HEK293 (cell line): ENCODE measurements around the gene GNG7.

ENCODE experiments used
- CTCF ChIA-PET: fragments of 350-600 bp; formaldehyde crosslinking; extraction: SDS; loops from one replicate; lab custom pipeline; 2021; ENCODE audit warnings: antibody characterized with exemption; lab: Yijun Ruan, JAX
- POLR2A ChIA-PET: fragments of 300-600 bp; formaldehyde crosslinking; extraction: SDS; loops from one replicate; lab custom pipeline; 2020; ENCODE audit warnings: antibody characterized with exemption, inconsistent platforms; lab: Yijun Ruan, JAX
- H3K27ac ChIP-seq: fragments of 200-500 bp; sonication (Bioruptor generic); 2 replicates; pipeline ENCODE4 v1.5.1; 2014; ENCODE audit warnings: low read depth, low read length, control low read depth, inconsistent platforms; ENCODE audit errors: extremely low read depth
- H3K36me3 ChIP-seq, 2 experiments: fragments of 200-500 bp in 1 of 2; sonication (Bioruptor generic) in 1 of 2; 1 replicate in 1 of 2; 2 replicates in 1 of 2; pipeline ENCODE4 v1.5.1; 2014 to 2017; ENCODE audit warnings: inconsistent platforms in 2 of 2, low read length in 2 of 2; ENCODE audit not compliant: control insufficient read depth in 2 of 2, insufficient read depth in 1 of 2
- H3K4me1 ChIP-seq: fragments of 200-500 bp; sonication (Bioruptor generic); 2 replicates; pipeline ENCODE4 v1.5.1; 2014; ENCODE audit warnings: mild to moderate bottlenecking, low read length, inconsistent platforms; ENCODE audit not compliant: control insufficient read depth, insufficient read depth
- H3K4me3 ChIP-seq: 2 replicates; pipeline ENCODE4 v1.5.1; 2011; ENCODE audit warnings: low read depth, mild to moderate bottlenecking, control low read depth, low read length, moderate library complexity
- H3K9me3 ChIP-seq: fragments of 200-500 bp; sonication (Bioruptor generic); 2 replicates; pipeline ENCODE4 v1.5.1; 2014; ENCODE audit warnings: low read depth, low read length, inconsistent platforms; ENCODE audit not compliant: control insufficient read depth, insufficient read depth
- GLIS2 ChIP-seq: fragments of 450-650 bp; formaldehyde crosslinking; IDR thresholded peaks from 2 replicates; pipeline ENCODE4 v1.5.1; 2016; ENCODE audit warnings: missing biosample characterization, missing genetic modification characterization
- SCRT1 ChIP-seq: fragments of 450-650 bp; formaldehyde crosslinking; IDR thresholded peaks from 2 replicates; pipeline ENCODE4 v1.5.1; 2016; ENCODE audit warnings: missing biosample characterization, missing genetic modification characterization, borderline replicate concordance
- SCRT2 ChIP-seq: fragments of 450-650 bp; formaldehyde crosslinking; IDR thresholded peaks from 2 replicates; pipeline ENCODE4 v1.5.1; 2016; ENCODE audit warnings: missing biosample characterization, missing genetic modification characterization
- SP2 ChIP-seq: fragments of 450-650 bp; formaldehyde crosslinking; IDR thresholded peaks from 2 replicates; pipeline ENCODE4 v1.5.1; 2016; ENCODE audit warnings: missing biosample characterization, missing genetic modification characterization
- SP3 ChIP-seq: fragments of 450-650 bp; formaldehyde crosslinking; IDR thresholded peaks from 2 replicates; pipeline ENCODE4 v1.5.1; 2016; ENCODE audit warnings: missing biosample characterization, missing genetic modification characterization
- ZBTB21 ChIP-seq: fragments of 450-650 bp; formaldehyde crosslinking; IDR thresholded peaks from 2 replicates; pipeline ENCODE4 v1.5.1; 2017; ENCODE audit warnings: missing biosample characterization, missing genetic modification characterization
- ZFP37 ChIP-seq: fragments of 450-650 bp; formaldehyde crosslinking; IDR thresholded peaks from 2 replicates; pipeline ENCODE4 v1.5.1; 2016; ENCODE audit warnings: missing biosample characterization, missing genetic modification characterization
- ZNF2 ChIP-seq: fragments of 450-650 bp; formaldehyde crosslinking; IDR thresholded peaks from 2 replicates; pipeline ENCODE4 v1.5.1; 2016; ENCODE audit warnings: missing biosample characterization, missing genetic modification characterization
- ZNF223 ChIP-seq: fragments of 450-650 bp; formaldehyde crosslinking; IDR thresholded peaks from 2 replicates; pipeline ENCODE4 v1.5.1; 2016; ENCODE audit warnings: missing biosample characterization, missing genetic modification characterization
- ZNF335 ChIP-seq: fragments of 450-650 bp; formaldehyde crosslinking; conservative IDR thresholded peaks from 2 replicates; pipeline ENCODE4 v1.5.1; 2016; ENCODE audit warnings: missing biosample characterization, missing genetic modification characterization
- ZNF433 ChIP-seq: fragments of 450-650 bp; formaldehyde crosslinking; IDR thresholded peaks from 2 replicates; pipeline ENCODE4 v1.5.1; 2016; ENCODE audit warnings: missing biosample characterization, missing genetic modification characterization, low read depth
- ZNF555 ChIP-seq: fragments of 450-650 bp; formaldehyde crosslinking; conservative IDR thresholded peaks from 2 replicates; pipeline ENCODE4 v1.5.1; 2017; ENCODE audit warnings: missing biosample characterization, mild to moderate bottlenecking, missing genetic modification characterization, inconsistent platforms
- ZNF560 ChIP-seq: fragments of 450-650 bp; formaldehyde crosslinking; IDR thresholded peaks from 2 replicates; pipeline ENCODE4 v1.5.1; 2017; ENCODE audit warnings: missing biosample characterization, missing genetic modification characterization, borderline replicate concordance
- TF ChIP-seq, protein P1 (sequence below): fragments of 450-650 bp; formaldehyde crosslinking; IDR thresholded peaks from 2 replicates; pipeline ENCODE4 v1.5.1; 2016; ENCODE audit warnings: missing biosample characterization, missing genetic modification characterization
- TF ChIP-seq, protein P2 (sequence below): fragments of 450-650 bp; formaldehyde crosslinking; IDR thresholded peaks from 2 replicates; pipeline ENCODE4 v1.5.1; 2016; ENCODE audit warnings: missing biosample characterization, missing genetic modification characterization
- TF ChIP-seq, protein P3 (sequence below): fragments of 450-650 bp; formaldehyde crosslinking; IDR thresholded peaks from 2 replicates; pipeline ENCODE4 v1.5.1; 2016; ENCODE audit warnings: missing biosample characterization, missing genetic modification characterization
- TF ChIP-seq, protein P4 (sequence below): fragments of 450-650 bp; formaldehyde crosslinking; IDR thresholded peaks from 2 replicates; pipeline ENCODE4 v1.5.1; 2016; ENCODE audit warnings: missing biosample characterization, missing genetic modification characterization

GNG7 gene

DNA sequence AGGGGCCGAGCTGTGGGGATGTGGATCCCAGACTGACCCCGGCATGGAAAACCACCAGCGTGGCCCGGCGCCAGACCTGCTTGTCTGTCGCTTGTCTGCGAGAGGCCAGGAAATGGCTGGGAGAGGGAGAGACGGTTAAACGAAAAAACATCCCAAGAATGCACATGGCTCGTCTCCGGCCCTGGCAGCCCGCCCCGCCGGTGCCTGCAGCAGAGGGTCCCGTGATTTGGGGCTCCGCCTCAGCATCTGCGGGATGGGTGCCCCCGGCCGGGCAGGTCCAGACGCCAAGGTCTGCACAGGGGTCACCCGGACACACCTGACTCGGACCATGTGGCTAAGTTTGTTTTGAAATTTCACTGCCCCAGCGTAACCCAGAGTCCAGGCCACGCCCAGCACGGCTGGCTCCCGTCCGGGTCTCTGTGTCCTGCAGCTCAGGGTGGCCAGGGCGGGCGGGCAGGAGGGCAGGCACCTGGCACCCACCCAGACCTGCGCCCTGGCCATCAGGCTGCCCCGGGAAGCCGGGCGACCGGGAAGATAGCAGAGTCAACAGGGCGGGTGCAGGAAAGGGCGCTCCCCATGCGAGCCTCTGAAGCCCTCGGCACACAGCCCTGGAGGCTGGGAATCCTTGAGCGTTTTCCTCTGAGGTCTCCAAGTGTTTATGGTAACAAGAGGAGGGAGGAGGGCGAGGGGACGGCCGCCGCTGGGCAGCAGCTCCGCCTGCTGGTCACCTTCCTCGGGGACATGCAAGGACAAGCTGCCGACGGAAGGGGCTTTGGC is 123.4 kb downstream of the GNG7 start (continued):
- TF ChIP-seq SP2: 0 out of 2 replicates have a peak, but pooled peaks have one; percentile 8
- no peak for TF ChIP-seq ZBTB21 (tag by site-specific recombination)
- TF ChIP-seq, protein P1, sequence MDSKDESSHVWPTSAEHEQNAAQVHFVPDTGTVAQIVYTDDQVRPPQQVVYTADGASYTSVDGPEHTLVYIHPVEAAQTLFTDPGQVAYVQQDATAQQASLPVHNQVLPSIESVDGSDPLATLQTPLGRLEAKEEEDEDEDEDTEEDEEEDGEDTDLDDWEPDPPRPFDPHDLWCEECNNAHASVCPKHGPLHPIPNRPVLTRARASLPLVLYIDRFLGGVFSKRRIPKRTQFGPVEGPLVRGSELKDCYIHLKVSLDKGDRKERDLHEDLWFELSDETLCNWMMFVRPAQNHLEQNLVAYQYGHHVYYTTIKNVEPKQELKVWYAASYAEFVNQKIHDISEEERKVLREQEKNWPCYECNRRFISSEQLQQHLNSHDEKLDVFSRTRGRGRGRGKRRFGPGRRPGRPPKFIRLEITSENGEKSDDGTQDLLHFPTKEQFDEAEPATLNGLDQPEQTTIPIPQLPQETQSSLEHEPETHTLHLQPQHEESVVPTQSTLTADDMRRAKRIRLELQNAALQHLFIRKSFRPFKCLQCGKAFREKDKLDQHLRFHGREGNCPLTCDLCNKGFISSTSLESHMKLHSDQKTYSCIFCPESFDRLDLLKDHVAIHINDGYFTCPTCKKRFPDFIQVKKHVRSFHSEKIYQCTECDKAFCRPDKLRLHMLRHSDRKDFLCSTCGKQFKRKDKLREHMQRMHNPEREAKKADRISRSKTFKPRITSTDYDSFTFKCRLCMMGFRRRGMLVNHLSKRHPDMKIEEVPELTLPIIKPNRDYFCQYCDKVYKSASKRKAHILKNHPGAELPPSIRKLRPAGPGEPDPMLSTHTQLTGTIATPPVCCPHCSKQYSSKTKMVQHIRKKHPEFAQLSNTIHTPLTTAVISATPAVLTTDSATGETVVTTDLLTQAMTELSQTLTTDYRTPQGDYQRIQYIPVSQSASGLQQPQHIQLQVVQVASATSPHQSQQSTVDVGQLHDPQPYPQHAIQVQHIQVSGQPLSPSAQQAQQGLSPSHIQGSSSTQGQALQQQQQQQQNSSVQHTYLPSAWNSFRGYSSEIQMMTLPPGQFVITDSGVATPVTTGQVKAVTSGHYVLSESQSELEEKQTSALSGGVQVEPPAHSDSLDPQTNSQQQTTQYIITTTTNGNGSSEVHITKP (tag by site-specific recombination): 0 out of 2 replicates have a peak, but pooled peaks have one; percentile 17
- peak; percentile 91 for TF ChIP-seq ZNF2 (tag by site-specific recombination)
- peak; percentile 56; the same call in 1 of the 2 replicates for TF ChIP-seq ZNF223 (tag by site-specific recombination)
- 0 out of 2 replicates have a peak, but pooled peaks have one; percentile 32 for TF ChIP-seq GLIS2 (tag by site-specific recombination)

DNA sequence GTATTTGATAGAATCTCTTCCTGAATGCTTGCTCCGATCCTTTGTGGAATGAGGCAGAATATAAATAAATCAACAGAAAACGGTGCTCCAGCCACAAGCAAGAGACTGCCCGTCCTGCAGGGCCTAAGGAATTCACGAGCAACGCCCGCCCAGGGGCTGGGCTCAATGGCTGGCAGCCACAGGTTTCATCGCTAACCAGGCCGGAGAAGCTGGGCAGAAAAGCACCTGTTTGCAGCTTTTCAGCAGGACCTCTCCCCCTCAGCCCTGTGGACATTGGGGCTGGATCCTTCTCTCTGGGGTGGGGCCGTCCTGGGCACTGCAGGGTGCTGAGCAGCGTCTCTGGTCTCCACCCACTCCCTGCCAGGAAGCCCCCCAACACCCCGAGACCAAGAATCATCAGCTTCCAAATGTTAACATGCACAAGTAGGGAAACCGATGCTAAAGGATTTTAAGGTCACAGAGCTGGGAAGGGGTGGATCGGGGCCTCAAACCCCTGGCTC is 124.1 kb downstream of the GNG7 start:
- TF ChIP-seq SCRT1 (tag by site-specific recombination): peak; percentile 84
- peak; percentile 87 for TF ChIP-seq SCRT2 (tag by site-specific recombination)
- TF ChIP-seq ZNF335 (tag by site-specific recombination): no peak
- TF ChIP-seq SP3 (tag by site-specific recombination): no peak
- TF ChIP-seq ZNF555 (tag by site-specific recombination): no peak
- TF ChIP-seq, protein P2, sequence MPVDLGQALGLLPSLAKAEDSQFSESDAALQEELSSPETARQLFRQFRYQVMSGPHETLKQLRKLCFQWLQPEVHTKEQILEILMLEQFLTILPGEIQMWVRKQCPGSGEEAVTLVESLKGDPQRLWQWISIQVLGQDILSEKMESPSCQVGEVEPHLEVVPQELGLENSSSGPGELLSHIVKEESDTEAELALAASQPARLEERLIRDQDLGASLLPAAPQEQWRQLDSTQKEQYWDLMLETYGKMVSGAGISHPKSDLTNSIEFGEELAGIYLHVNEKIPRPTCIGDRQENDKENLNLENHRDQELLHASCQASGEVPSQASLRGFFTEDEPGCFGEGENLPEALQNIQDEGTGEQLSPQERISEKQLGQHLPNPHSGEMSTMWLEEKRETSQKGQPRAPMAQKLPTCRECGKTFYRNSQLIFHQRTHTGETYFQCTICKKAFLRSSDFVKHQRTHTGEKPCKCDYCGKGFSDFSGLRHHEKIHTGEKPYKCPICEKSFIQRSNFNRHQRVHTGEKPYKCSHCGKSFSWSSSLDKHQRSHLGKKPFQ (tag by site-specific recombination): no peak
- TF ChIP-seq, protein P3, sequence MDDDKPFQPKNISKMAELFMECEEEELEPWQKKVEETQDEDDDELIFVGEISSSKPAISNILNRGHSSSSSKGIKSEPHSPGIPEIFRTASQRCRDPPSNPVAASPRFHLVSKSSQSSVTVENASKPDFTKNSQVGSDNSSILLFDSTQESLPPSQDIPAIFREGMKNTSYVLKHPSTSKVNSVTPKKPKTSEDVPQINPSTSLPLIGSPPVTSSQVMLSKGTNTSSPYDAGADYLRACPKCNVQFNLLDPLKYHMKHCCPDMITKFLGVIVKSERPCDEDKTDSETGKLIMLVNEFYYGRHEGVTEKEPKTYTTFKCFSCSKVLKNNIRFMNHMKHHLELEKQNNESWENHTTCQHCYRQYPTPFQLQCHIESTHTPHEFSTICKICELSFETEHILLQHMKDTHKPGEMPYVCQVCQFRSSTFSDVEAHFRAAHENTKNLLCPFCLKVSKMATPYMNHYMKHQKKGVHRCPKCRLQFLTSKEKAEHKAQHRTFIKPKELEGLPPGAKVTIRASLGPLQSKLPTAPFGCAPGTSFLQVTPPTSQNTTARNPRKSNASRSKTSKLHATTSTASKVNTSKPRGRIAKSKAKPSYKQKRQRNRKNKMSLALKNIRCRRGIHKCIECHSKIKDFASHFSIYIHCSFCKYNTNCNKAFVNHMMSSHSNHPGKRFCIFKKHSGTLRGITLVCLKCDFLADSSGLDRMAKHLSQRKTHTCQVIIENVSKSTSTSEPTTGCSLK (tag by site-specific recombination): no peak
- no peak for TF ChIP-seq ZNF560 (tag by site-specific recombination)
- TF ChIP-seq, protein P4, sequence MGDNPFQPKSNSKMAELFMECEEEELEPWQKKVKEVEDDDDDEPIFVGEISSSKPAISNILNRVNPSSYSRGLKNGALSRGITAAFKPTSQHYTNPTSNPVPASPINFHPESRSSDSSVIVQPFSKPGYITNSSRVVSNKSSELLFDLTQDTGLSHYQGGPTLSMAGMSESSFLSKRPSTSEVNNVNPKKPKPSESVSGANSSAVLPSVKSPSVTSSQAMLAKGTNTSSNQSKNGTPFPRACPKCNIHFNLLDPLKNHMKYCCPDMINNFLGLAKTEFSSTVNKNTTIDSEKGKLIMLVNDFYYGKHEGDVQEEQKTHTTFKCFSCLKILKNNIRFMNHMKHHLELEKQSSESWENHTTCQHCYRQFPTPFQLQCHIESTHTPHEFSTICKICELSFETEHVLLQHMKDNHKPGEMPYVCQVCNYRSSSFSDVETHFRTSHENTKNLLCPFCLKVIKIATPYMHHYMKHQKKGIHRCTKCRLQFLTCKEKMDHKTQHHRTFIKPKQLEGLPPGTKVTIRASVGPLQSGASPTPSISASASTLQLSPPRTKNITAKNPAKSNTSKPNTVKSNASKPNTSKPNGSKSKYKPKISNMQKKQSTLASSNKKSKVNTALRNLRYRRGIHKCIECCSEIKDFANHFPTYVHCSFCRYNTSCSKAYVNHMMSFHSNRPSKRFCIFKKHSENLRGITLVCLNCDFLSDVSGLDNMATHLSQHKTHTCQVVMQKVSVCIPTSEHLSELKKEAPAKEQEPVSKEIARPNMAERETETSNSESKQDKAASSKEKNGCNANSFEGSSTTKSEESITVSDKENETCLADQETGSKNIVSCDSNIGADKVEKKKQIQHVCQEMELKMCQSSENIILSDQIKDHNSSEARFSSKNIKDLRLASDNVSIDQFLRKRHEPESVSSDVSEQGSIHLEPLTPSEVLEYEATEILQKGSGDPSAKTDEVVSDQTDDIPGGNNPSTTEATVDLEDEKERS (tag by site-specific recombination): no peak
- no peak for TF ChIP-seq ZNF433
- TF ChIP-seq ZFP37 (tag by site-specific recombination): no peak
- ChIA-PET CTCF (interaction anchor here (0.6 to 3.4 kb wide), 15 partner anchors 9 to 398 kb away, joined by 3 to 27 read pairs (median 6); partner anchors contain the start of gene GADD45B), POLR2A (interaction anchor here (0.6 to 7.1 kb wide), 15 partner anchors 21 to 478 kb away, joined by 3 to 308 read pairs (median 4); partner anchors contain the start of genes GADD45B and LMNB2)
- Histone ChIP-seq H3K4me3 (peak overlapping the region; percentile 51), H3K4me1 (no peaks in the 10 kb centered on the region), H3K9me3 (no peaks in the 10 kb centered on the region), H3K27ac (no peak overlapping the region; the same call in 1 of the 2 replicates), H3K36me3 (no peaks in the 10 kb centered on the region)
